GM12878 (cell line): ENCODE measurements around the gene GARRE1. TPM values are rescaled to one million over a fixed set of nuclear protein-coding genes. Genes with fewer than 3 reads are reported as not detected.

Experiments
- ATAC-seq: fragments of 200-7000 bp; cut with Tn5 transposase; 3 replicates; pipeline ENCODE4 v1.9.1; 2020; ENCODE audit warnings: mild to moderate bottlenecking, moderate library complexity
- BruUV-seq: library from RNA; stranded (reverse); fragments of 400-500 nt; replicated peaks from 2 replicates; lab custom pipeline; 2021; lab: Mats Ljungman, UMichigan
- CTCF ChIA-PET: fragments of 300-600 bp; sonication (Branson Sonifier 250); formaldehyde crosslinking; extraction: SDS; loops from one replicate; lab custom pipeline; 2021; ENCODE audit warnings: inconsistent platforms; lab: Yijun Ruan, JAX
- POLR2A ChIA-PET: fragments of 350-600 bp; formaldehyde crosslinking; extraction: SDS; loops from one replicate; lab custom pipeline; 2021; ENCODE audit warnings: inconsistent platforms; lab: Charles Lee
- RAD21 ChIA-PET: fragments of 300-600 bp; sonication (Branson Sonifier 250); formaldehyde crosslinking; loops from one replicate; lab custom pipeline; 2023; ENCODE audit warnings: antibody characterized with exemption; ENCODE audit not compliant: unreplicated experiment; lab: Charles Lee
- SMC1A ChIA-PET: fragments of 300-600 bp; sonication (Branson Sonifier 250); formaldehyde crosslinking; loops from one replicate; lab custom pipeline; 2023; ENCODE audit not compliant: unreplicated experiment, uncharacterized antibody; lab: Charles Lee
- DNase-seq: peaks from one replicate; pipeline ENCODE4 v3.0.0-alpha.2; 2011; ENCODE audit warnings: low read depth, low spot score
- FAIRE-seq: peaks from 3 replicates; lab custom pipeline; 2011; peaks lifted over from hg19 to GRCh38; lab: Jason Lieb, UNC
- H2AFZ ChIP-seq: 2 replicates; pipeline ENCODE4 v1.6.0; 2011; ENCODE audit warnings: low read depth, low read length, control low read depth; ENCODE audit not compliant: control insufficient read depth
- H3K27ac ChIP-seq: 2 replicates; pipeline ENCODE4 v1.5.1; 2011; ENCODE audit warnings: control low read depth; ENCODE audit not compliant: control insufficient read depth, insufficient read depth
- H3K27me3 ChIP-seq, 2 experiments: replicated peaks in 1 of 2; 2 replicates each; pipeline versions ENCODE4 v1.6.0 to v1.6.1; 2011; ENCODE audit warnings: low read length in 1 of 2; ENCODE audit not compliant: control insufficient read depth in 2 of 2, insufficient read depth in 2 of 2
- H3K36me3 ChIP-seq, 2 experiments: 2 replicates each; pipeline ENCODE4 v1.5.1; 2011; ENCODE audit warnings: low read length in 1 of 2; ENCODE audit not compliant: control insufficient read depth in 2 of 2, insufficient read depth in 2 of 2
- H3K4me1 ChIP-seq: 2 replicates; pipeline ENCODE4 v1.6.1; 2011; ENCODE audit warnings: mild to moderate bottlenecking, low read length, moderate library complexity, mixed read lengths; ENCODE audit not compliant: control insufficient read depth, insufficient read depth
- H3K4me2 ChIP-seq: 2 replicates; pipeline ENCODE4 v1.6.0; 2011; ENCODE audit warnings: control low read depth; ENCODE audit not compliant: control insufficient read depth, insufficient read depth
- H3K4me3 ChIP-seq: fragments of 200-600 bp; sonication (generic); 2 replicates; pipeline ENCODE4 v1.5.1; 2016
- H3K79me2 ChIP-seq: 2 replicates; pipeline ENCODE4 v1.6.0; 2011; ENCODE audit warnings: low read length; ENCODE audit not compliant: control insufficient read depth, insufficient read depth
- H3K9ac ChIP-seq: 2 replicates; pipeline ENCODE4 v1.8.0; 2011; ENCODE audit warnings: low read length, control low read depth, mixed read lengths; ENCODE audit not compliant: control insufficient read depth, insufficient read depth
- H3K9me3 ChIP-seq: replicated peaks from 3 replicates; pipeline ENCODE4 v1.5.1; 2011; ENCODE audit warnings: mild to moderate bottlenecking, low read length; ENCODE audit not compliant: control insufficient read depth, insufficient read depth
- H4K20me1 ChIP-seq: 2 replicates; pipeline ENCODE4 v1.6.0; 2011; ENCODE audit not compliant: control insufficient read depth, insufficient read depth
- ASH2L ChIP-seq: fragments of 300-600, 200-600 bp; sonication (generic); IDR thresholded peaks from 2 replicates; pipeline ENCODE4 v1.6.1; 2017; ENCODE audit warnings: low read depth, mild to moderate bottlenecking, borderline replicate concordance
- BACH1 ChIP-seq: fragments of 450-650 bp; IDR thresholded peaks from 2 replicates; pipeline ENCODE4 v1.6.1; 2017; ENCODE audit warnings: mild to moderate bottlenecking, borderline replicate concordance
- HDAC2 ChIP-seq: fragments of 200-600 bp; sonication (generic); IDR thresholded peaks from 2 replicates; pipeline ENCODE4 v1.6.1; 2017
- IRF4 ChIP-seq: IDR thresholded peaks from 2 replicates; pipeline ENCODE4 v1.6.1; 2011; ENCODE audit warnings: low read depth, low read length
- MTA2 ChIP-seq: fragments of 450-650 bp; IDR thresholded peaks from 2 replicates; pipeline ENCODE4 v1.6.1; 2016; ENCODE audit warnings: low read depth, mild to moderate bottlenecking, moderate library complexity
- NFXL1 ChIP-seq: fragments of 450-650 bp; IDR thresholded peaks from 2 replicates; pipeline ENCODE4 v1.6.1; 2017; ENCODE audit warnings: antibody characterized with exemption, mild to moderate bottlenecking, borderline replicate concordance
- RBBP5 ChIP-seq: fragments of 200-600 bp; sonication (generic); conservative IDR thresholded peaks from 2 replicates; pipeline ENCODE4 v1.6.1; 2016
- STAT1 ChIP-seq: fragments of 450-650 bp; conservative IDR thresholded peaks from 2 replicates; pipeline ENCODE4 v1.6.1; 2014; ENCODE audit warnings: antibody characterized with exemption, mild to moderate bottlenecking
- TARDBP ChIP-seq: IDR thresholded peaks from 2 replicates; pipeline ENCODE4 v1.6.1; 2016; ENCODE audit warnings: borderline replicate concordance
- YBX1 ChIP-seq: fragments of 450-650 bp; IDR thresholded peaks from 2 replicates; pipeline ENCODE4 v1.6.1; 2016; ENCODE audit warnings: antibody characterized with exemption
- ZSCAN29 ChIP-seq: fragments of 450-650 bp; IDR thresholded peaks from 2 replicates; pipeline ENCODE4 v1.6.1; 2017; ENCODE audit warnings: mild to moderate bottlenecking, moderate library complexity
- WGBS: methylation state at CpG from one replicate; pipeline ENCODE4 v1.1.6; 2016; ENCODE audit warnings: low lambda C conversion rate; ENCODE audit not compliant: insufficient replicate concordance, insufficient coverage; ENCODE audit errors: missing lambda C conversion rate; 5-methylcytosine and 5-hydroxymethylcytosine counted together
- in situ Hi-C: fragments of 300-500 bp; cut with MboI; formaldehyde crosslinking; loops from 9 replicates; pipeline ENCODE4 v1.14.3; 2018; ENCODE audit warnings: mixed read lengths
- intact Hi-C: fragments of 100-400 bp; cut with micrococcal nuclease; formaldehyde crosslinking; loops from one replicate; pipeline ENCODE4 v1.14.2; 2022; ENCODE audit not compliant: unreplicated experiment
- polyA plus RNA-seq, 11 experiments: library from polyadenylated mRNA; depleted of rRNA in 4 of 11; unstranded in 6 of 11; stranded (reverse) in 5 of 11; fragments of >200 nt; fragmentation: Nextera tagmentation in 4 of 11; fragmentation: Illumina TruSeq in 1 of 11; extraction: Ambion mirVana in 4 of 11; extraction: Trizol in 1 of 11; gene quantifications; 1 replicate in 1 of 11; 2 replicates in 10 of 11; pipeline versions ENCODE4 v1.2.1 to v1.2.3, GENCODE V29; 2011 to 2016; ENCODE audit warnings: inconsistent platforms in 2 of 11, missing spikeins in 2 of 11, low read depth in 1 of 11
- total RNA-seq, 4 experiments: library from RNA; depleted of rRNA in 3 of 4; stranded (reverse); fragments of >200 nt in 3 of 4; fragmentation: Illumina TruSeq in 1 of 4; extraction: Trizol in 1 of 4; gene quantifications; 2 replicates each; pipeline versions ENCODE4 v1.2.1 to v1.2.3, GENCODE V29; 2013 to 2021
- TF ChIP-seq, protein P1 (sequence below): fragments of 450-650 bp; formaldehyde crosslinking; IDR thresholded peaks from 2 replicates; pipeline ENCODE4 v1.5.0; 2022; ENCODE audit warnings: mild to moderate bottlenecking, missing genetic modification characterization
- TF ChIP-seq, protein P2 (sequence below): fragments of 150-350 bp; IDR thresholded peaks from 2 replicates; pipeline ENCODE4 v1.6.1; 2014; ENCODE audit warnings: mild to moderate bottlenecking, low read depth, low read length
- TF ChIP-seq, protein P3 (sequence below): fragments of 450-650 bp; IDR thresholded peaks from 2 replicates; pipeline ENCODE4 v1.6.1; 2017; ENCODE audit warnings: antibody characterized with exemption, mild to moderate bottlenecking, moderate library complexity

GARRE1 gene
- total and polyA plus RNA-seq, 10 of the 15 experiments (the other 5 are each of a cell fraction or from before 2014, with no cell fraction given) = 1.1 to 9.4 (median 5.1) TPM

GRCh38 chr19:34214040-34214439 lies 40.3 kb upstream of the GARRE1 start:
- Histone ChIP-seq H3K9ac (no peak overlapping the region), H3K4me3 (no peak overlapping the region), H3K79me2 (no peaks in the 10 kb centered on the region; the same call in 1 of the 2 replicates), H3K27ac (no peak overlapping the region), H3K36me3 (peaks cover 1 to 24% of the 10 kb centered on the region in 2 experiments), H3K4me2 (no peak overlapping the region), H3K9me3 (no peaks in the 10 kb centered on the region), H3K27me3 (no peaks in the 10 kb centered on the region), H4K20me1 (no peaks in the 10 kb centered on the region), H2AFZ (no peak overlapping the region), H3K4me1 (peaks cover 10% of the 10 kb centered on the region)
- ChIA-PET RAD21 (no interaction called here), CTCF (no interaction called here), SMC1A (interaction anchor here (1.5 to 2.4 kb wide), 2 partner anchors 20 to 26 kb away, joined by 4 to 6 read pairs; no protein-coding TSS in a partner anchor), POLR2A (no interaction called here)
- DNase-seq (no peak), ATAC-seq (no peak), FAIRE-seq (no peak)
- WGBS = 100% methylated on average over 4 of the region's 4 CpGs
- intact Hi-C loops = no loop called here
- in situ Hi-C loops = no loop called here
- no TSS peak for BruUV-seq
- no peak for TF ChIP-seq IRF4
- no peak for TF ChIP-seq YBX1
- no peak for TF ChIP-seq BACH1
- no peak for TF ChIP-seq ZSCAN29
- no peak for TF ChIP-seq MTA2
- TF ChIP-seq, protein P1, sequence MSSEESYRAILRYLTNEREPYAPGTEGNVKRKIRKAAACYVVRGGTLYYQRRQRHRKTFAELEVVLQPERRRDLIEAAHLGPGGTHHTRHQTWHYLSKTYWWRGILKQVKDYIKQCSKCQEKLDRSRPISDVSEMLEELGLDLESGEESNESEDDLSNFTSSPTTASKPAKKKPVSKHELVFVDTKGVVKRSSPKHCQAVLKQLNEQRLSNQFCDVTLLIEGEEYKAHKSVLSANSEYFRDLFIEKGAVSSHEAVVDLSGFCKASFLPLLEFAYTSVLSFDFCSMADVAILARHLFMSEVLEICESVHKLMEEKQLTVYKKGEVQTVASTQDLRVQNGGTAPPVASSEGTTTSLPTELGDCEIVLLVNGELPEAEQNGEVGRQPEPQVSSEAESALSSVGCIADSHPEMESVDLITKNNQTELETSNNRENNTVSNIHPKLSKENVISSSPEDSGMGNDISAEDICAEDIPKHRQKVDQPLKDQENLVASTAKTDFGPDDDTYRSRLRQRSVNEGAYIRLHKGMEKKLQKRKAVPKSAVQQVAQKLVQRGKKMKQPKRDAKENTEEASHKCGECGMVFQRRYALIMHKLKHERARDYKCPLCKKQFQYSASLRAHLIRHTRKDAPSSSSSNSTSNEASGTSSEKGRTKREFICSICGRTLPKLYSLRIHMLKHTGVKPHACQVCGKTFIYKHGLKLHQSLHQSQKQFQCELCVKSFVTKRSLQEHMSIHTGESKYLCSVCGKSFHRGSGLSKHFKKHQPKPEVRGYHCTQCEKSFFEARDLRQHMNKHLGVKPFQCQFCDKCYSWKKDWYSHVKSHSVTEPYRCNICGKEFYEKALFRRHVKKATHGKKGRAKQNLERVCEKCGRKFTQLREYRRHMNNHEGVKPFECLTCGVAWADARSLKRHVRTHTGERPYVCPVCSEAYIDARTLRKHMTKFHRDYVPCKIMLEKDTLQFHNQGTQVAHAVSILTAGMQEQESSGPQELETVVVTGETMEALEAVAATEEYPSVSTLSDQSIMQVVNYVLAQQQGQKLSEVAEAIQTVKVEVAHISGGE (CRISPR knock-in tag) = no peak
- TF ChIP-seq TARDBP = no peak
- TF ChIP-seq ASH2L = no peak
- TF ChIP-seq, protein P2, sequence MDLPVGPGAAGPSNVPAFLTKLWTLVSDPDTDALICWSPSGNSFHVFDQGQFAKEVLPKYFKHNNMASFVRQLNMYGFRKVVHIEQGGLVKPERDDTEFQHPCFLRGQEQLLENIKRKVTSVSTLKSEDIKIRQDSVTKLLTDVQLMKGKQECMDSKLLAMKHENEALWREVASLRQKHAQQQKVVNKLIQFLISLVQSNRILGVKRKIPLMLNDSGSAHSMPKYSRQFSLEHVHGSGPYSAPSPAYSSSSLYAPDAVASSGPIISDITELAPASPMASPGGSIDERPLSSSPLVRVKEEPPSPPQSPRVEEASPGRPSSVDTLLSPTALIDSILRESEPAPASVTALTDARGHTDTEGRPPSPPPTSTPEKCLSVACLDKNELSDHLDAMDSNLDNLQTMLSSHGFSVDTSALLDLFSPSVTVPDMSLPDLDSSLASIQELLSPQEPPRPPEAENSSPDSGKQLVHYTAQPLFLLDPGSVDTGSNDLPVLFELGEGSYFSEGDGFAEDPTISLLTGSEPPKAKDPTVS = no peak
- TF ChIP-seq, protein P3, sequence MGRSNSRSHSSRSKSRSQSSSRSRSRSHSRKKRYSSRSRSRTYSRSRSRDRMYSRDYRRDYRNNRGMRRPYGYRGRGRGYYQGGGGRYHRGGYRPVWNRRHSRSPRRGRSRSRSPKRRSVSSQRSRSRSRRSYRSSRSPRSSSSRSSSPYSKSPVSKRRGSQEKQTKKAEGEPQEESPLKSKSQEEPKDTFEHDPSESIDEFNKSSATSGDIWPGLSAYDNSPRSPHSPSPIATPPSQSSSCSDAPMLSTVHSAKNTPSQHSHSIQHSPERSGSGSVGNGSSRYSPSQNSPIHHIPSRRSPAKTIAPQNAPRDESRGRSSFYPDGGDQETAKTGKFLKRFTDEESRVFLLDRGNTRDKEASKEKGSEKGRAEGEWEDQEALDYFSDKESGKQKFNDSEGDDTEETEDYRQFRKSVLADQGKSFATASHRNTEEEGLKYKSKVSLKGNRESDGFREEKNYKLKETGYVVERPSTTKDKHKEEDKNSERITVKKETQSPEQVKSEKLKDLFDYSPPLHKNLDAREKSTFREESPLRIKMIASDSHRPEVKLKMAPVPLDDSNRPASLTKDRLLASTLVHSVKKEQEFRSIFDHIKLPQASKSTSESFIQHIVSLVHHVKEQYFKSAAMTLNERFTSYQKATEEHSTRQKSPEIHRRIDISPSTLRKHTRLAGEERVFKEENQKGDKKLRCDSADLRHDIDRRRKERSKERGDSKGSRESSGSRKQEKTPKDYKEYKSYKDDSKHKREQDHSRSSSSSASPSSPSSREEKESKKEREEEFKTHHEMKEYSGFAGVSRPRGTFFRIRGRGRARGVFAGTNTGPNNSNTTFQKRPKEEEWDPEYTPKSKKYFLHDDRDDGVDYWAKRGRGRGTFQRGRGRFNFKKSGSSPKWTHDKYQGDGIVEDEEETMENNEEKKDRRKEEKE = no peak
- no peak for TF ChIP-seq NFXL1
- no peak for TF ChIP-seq STAT1
- TF ChIP-seq RBBP5 = no peak
- TF ChIP-seq HDAC2 = no peak
